Fibroblast of mammary gland (primary cell): Measurements from ENCODE around the gene SLC9A3.
"Not testable (repeated sequence)": the region's sequence is repeated elsewhere in the genome, so short reads cannot be mapped to it uniquely, and the experiment has no call there.

Experiments
- DNase-seq: peaks from one replicate; pipeline ENCODE4 v3.0.0-alpha.2; 2010; ENCODE audit warnings: low read depth
- H3K4me3 ChIP-seq: 2 replicates; pipeline ENCODE4 v1.5.1; 2011; ENCODE audit warnings: low read depth, mild to moderate bottlenecking, low read length, moderate library complexity; ENCODE audit not compliant: control insufficient read depth
- CTCF ChIP-seq: conservative IDR thresholded peaks from 2 replicates; pipeline ENCODE4 v1.5.1; 2011; ENCODE audit warnings: low read depth, low read length, inconsistent platforms; ENCODE audit not compliant: control insufficient read depth, insufficient read depth

The SLC9A3 gene

GRCh38 chr5:488744-489688 is 35.2 kb downstream of the SLC9A3 start:
- H3K4me3 ChIP-seq: no peak overlapping the region
- TF ChIP-seq CTCF: no peak
- DNase-seq: no peak

GRCh38 chr5:488241-488640 is 36.0 kb downstream of the SLC9A3 start:
- TF ChIP-seq CTCF: no peak
- DNase-seq: no peak
- H3K4me3 ChIP-seq: no peak overlapping the region

- not testable (repeated sequence) for H3K4me3 ChIP-seq, DNase-seq
Measured at GRCh38 chr5:486597-486996, 37.7 kb downstream of the SLC9A3 start.

- no peak overlapping the region for H3K4me3 ChIP-seq
- TF ChIP-seq CTCF: no peak
- no peak for DNase-seq
Measured at GRCh38 chr5:485946-486491, 38.2 kb downstream of the SLC9A3 start.

GRCh38 chr5:485113-485945 is 38.9 kb downstream of the SLC9A3 start:
- no peak overlapping the region for H3K4me3 ChIP-seq
- TF ChIP-seq CTCF: no peak
- DNase-seq: no peak

GRCh38 chr5:484556-484955 is 39.7 kb downstream of the SLC9A3 start:
- no peak overlapping the region for H3K4me3 ChIP-seq
- no peak for DNase-seq
- no peak for TF ChIP-seq CTCF

GRCh38 chr5:483434-484140 is 40.7 kb downstream of the SLC9A3 start:
- no peak for TF ChIP-seq CTCF
- DNase-seq: no peak
- no peak overlapping the region for H3K4me3 ChIP-seq
